ENCODE data around the gene PLEKHA7. TPM values are rescaled to one million over a fixed set of nuclear protein-coding genes. Genes with fewer than 3 reads are reported as not detected.

PLEKHA7 gene
- total and polyA plus RNA-seq, 2 of the 13 experiments (the other 11 are each of a cell fraction or from before 2014, with no cell fraction given) = 17.5 to 18.7 TPM

- H3K9ac ChIP-seq (ENCODE audit: insufficient read depth, low read depth, low read length) = no peak overlapping the region
- ATAC-seq = no peak
- in situ Hi-C loops (cut with HindIII; ENCODE audit: extremely low pct_ligation_motif_present, low pct_unique_long_range_greater_than_20kb) (no loop called here), intact Hi-C loops (cut with micrococcal nuclease; ENCODE audit: unreplicated experiment) (no loop called here)
- TF ChIP-seq ZMYM3 (CRISPR knock-in tag; IDR thresholded peaks at IDR 0.05) (peak; percentile 71), ZNF629 (CRISPR knock-in tag; conservative IDR thresholded peaks at IDR 0.05) (peak; percentile 95), ZNF547 (CRISPR knock-in tag; IDR thresholded peaks at IDR 0.05) (no peak), ATF2 (CRISPR knock-in tag; IDR thresholded peaks at IDR 0.05) (no peak)
- FAIRE-seq = no peak
- no peak overlapping the region for H3K27ac ChIP-seq (ENCODE audit: extremely low read length, insufficient read depth, low read length)
- H3K4me1 ChIP-seq (ENCODE audit: insufficient read depth, low read length) = peaks cover 10% of the 10 kb centered on the region
- BruUV-seq (replicated peaks) = no TSS peak
- 77% methylated on average over 5 of the region's 5 CpGs for WGBS (ENCODE audit: low lambda C conversion rate)
- H3K9me3 ChIP-seq (ENCODE audit: low read length) = no peaks in the 10 kb centered on the region
- no peaks in the 10 kb centered on the region for H3K27me3 ChIP-seq (ENCODE audit: control insufficient read depth in 1 of 2, insufficient read depth in 2 of 2, low read length in 2 of 2)
- POLR2A ChIA-PET = no interaction called here
- no peaks in the 10 kb centered on the region for H3K79me2 ChIP-seq (ENCODE audit: insufficient read depth, low read length)
- H4K20me1 ChIP-seq (ENCODE audit: insufficient read depth, low read length) = peaks cover 4% of the 10 kb centered on the region; the same call in 1 of the 2 replicates
- CTCF ChIA-PET (ENCODE audit: low intra/inter-chr PET ratio, low total read pairs) = no interaction called here
- no peak for DNase-seq (ENCODE audit: low spot score)
- H2AFZ ChIP-seq (ENCODE audit: low read length) = no peak overlapping the region
- no peak overlapping the region for H3K4me3 ChIP-seq (replicated peaks in 1 of 3; ENCODE audit: insufficient read depth in 1 of 3, low read depth in 2 of 3, low read length in 3 of 3)
- H3K4me2 ChIP-seq (ENCODE audit: low read depth, low read length) = no peak overlapping the region
- H3K36me3 ChIP-seq (replicated peaks in 1 of 2; ENCODE audit: control insufficient read depth in 1 of 2, insufficient read depth in 2 of 2, low read length in 2 of 2) = no peaks in the 10 kb centered on the region
Observed at GRCh38 chr11:16941935-16942334, 72.3 kb downstream of the PLEKHA7 start.

- FAIRE-seq = no peak
- no peak overlapping the region for H3K9ac ChIP-seq (ENCODE audit: insufficient read depth, low read depth, low read length)
- H3K4me2 ChIP-seq (ENCODE audit: low read depth, low read length) = no peak overlapping the region
- CTCF ChIA-PET (ENCODE audit: low intra/inter-chr PET ratio, low total read pairs) = no interaction called here
- POLR2A ChIA-PET = no interaction called here
- intact Hi-C loops (cut with micrococcal nuclease; ENCODE audit: unreplicated experiment) (no loop called here), in situ Hi-C loops (cut with HindIII; ENCODE audit: extremely low pct_ligation_motif_present, low pct_unique_long_range_greater_than_20kb) (no loop called here)
- peaks cover 0 to 2% of the 10 kb centered on the region in 2 experiments; a peak in 1 of 5 replicates for H3K36me3 ChIP-seq (replicated peaks in 1 of 2; ENCODE audit: control insufficient read depth in 1 of 2, insufficient read depth in 2 of 2, low read length in 2 of 2)
- no peak overlapping the region for H3K4me3 ChIP-seq (replicated peaks in 1 of 3; ENCODE audit: insufficient read depth in 1 of 3, low read depth in 2 of 3, low read length in 3 of 3)
- H2AFZ ChIP-seq (ENCODE audit: low read length) = no peak overlapping the region
- H3K27ac ChIP-seq (ENCODE audit: extremely low read length, insufficient read depth, low read length) = no peak overlapping the region
- peaks cover 3% of the 10 kb centered on the region; the same call in 1 of the 2 replicates for H4K20me1 ChIP-seq (ENCODE audit: insufficient read depth, low read length)
- no peaks in the 10 kb centered on the region for H3K27me3 ChIP-seq (ENCODE audit: control insufficient read depth in 1 of 2, insufficient read depth in 2 of 2, low read length in 2 of 2)
- ATAC-seq = no peak
- WGBS (ENCODE audit: low lambda C conversion rate) = 94% methylated on average over 3 of the region's 3 CpGs
- TF ChIP-seq MAFF (IDR thresholded peaks at IDR 0.05; ENCODE audit: low read depth, low read length) (no peak), DPF2 (CRISPR knock-in tag; IDR thresholded peaks at IDR 0.05; ENCODE audit: borderline replicate concordance, low read depth) (no peak), ZNF746 (CRISPR knock-in tag; IDR thresholded peaks at IDR 0.05) (no peak), ZNF160 (CRISPR knock-in tag; IDR thresholded peaks at IDR 0.05) (no peak)
- TF ChIP-seq, protein P1, sequence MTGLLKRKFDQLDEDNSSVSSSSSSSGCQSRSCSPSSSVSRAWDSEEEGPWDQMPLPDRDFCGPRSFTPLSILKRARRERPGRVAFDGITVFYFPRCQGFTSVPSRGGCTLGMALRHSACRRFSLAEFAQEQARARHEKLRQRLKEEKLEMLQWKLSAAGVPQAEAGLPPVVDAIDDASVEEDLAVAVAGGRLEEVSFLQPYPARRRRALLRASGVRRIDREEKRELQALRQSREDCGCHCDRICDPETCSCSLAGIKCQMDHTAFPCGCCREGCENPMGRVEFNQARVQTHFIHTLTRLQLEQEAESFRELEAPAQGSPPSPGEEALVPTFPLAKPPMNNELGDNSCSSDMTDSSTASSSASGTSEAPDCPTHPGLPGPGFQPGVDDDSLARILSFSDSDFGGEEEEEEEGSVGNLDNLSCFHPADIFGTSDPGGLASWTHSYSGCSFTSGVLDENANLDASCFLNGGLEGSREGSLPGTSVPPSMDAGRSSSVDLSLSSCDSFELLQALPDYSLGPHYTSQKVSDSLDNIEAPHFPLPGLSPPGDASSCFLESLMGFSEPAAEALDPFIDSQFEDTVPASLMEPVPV (CRISPR knock-in tag; IDR thresholded peaks at IDR 0.05) = no peak
- TF ChIP-seq, protein P2, sequence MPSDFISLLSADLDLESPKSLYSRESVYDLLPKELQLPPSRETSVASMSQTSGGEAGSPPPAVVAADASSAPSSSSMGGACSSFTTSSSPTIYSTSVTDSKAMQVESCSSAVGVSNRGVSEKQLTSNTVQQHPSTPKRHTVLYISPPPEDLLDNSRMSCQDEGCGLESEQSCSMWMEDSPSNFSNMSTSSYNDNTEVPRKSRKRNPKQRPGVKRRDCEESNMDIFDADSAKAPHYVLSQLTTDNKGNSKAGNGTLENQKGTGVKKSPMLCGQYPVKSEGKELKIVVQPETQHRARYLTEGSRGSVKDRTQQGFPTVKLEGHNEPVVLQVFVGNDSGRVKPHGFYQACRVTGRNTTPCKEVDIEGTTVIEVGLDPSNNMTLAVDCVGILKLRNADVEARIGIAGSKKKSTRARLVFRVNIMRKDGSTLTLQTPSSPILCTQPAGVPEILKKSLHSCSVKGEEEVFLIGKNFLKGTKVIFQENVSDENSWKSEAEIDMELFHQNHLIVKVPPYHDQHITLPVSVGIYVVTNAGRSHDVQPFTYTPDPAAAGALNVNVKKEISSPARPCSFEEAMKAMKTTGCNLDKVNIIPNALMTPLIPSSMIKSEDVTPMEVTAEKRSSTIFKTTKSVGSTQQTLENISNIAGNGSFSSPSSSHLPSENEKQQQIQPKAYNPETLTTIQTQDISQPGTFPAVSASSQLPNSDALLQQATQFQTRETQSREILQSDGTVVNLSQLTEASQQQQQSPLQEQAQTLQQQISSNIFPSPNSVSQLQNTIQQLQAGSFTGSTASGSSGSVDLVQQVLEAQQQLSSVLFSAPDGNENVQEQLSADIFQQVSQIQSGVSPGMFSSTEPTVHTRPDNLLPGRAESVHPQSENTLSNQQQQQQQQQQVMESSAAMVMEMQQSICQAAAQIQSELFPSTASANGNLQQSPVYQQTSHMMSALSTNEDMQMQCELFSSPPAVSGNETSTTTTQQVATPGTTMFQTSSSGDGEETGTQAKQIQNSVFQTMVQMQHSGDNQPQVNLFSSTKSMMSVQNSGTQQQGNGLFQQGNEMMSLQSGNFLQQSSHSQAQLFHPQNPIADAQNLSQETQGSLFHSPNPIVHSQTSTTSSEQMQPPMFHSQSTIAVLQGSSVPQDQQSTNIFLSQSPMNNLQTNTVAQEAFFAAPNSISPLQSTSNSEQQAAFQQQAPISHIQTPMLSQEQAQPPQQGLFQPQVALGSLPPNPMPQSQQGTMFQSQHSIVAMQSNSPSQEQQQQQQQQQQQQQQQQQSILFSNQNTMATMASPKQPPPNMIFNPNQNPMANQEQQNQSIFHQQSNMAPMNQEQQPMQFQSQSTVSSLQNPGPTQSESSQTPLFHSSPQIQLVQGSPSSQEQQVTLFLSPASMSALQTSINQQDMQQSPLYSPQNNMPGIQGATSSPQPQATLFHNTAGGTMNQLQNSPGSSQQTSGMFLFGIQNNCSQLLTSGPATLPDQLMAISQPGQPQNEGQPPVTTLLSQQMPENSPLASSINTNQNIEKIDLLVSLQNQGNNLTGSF (CRISPR knock-in tag; IDR thresholded peaks at IDR 0.05) = no peak
- no peaks in the 10 kb centered on the region for H3K4me1 ChIP-seq (ENCODE audit: insufficient read depth, low read length)
- no peaks in the 10 kb centered on the region for H3K79me2 ChIP-seq (ENCODE audit: insufficient read depth, low read length)
- no peaks in the 10 kb centered on the region for H3K9me3 ChIP-seq (ENCODE audit: low read length)
- no peak for DNase-seq (ENCODE audit: low spot score)
- no TSS peak for BruUV-seq (replicated peaks)
Observed at GRCh38 chr11:16938061-16938460, 76.2 kb downstream of the PLEKHA7 start.
